HepG2 (cell line): ENCODE results near the gene COPS7A. TPM values are rescaled to one million over a fixed set of nuclear protein-coding genes. Genes with fewer than 3 reads are reported as not detected.
A peak's percentile ranks its signal among the peaks of the same experiment; 100 is the strongest.

Experiments
- CHCHD3 ChIP-seq: sonication (generic); formaldehyde crosslinking; IDR thresholded peaks from 2 replicates; pipeline ENCODE4 v1.8.0; 2022; ENCODE audit warnings: mild to moderate bottlenecking, missing genetic modification reagents, moderate library complexity
- DPF2 ChIP-seq: sonication (generic); formaldehyde crosslinking; IDR thresholded peaks from 2 replicates; pipeline ENCODE4 v1.4.0; 2020; ENCODE audit warnings: mild to moderate bottlenecking, low read depth, missing genetic modification reagents, borderline replicate concordance
- E2F2 ChIP-seq: sonication (generic); formaldehyde crosslinking; IDR thresholded peaks from 2 replicates; pipeline ENCODE4 v1.4.0; 2020; ENCODE audit warnings: missing genetic modification reagents, borderline replicate concordance
- GMEB1 ChIP-seq: sonication (generic); formaldehyde crosslinking; IDR thresholded peaks from 2 replicates; pipeline ENCODE4 v1.5.1; 2020; ENCODE audit warnings: missing genetic modification reagents, mild to moderate bottlenecking, borderline replicate concordance
- HOMEZ ChIP-seq: IDR thresholded peaks from 2 replicates; pipeline ENCODE4 v1.6.1; 2016; ENCODE audit warnings: low read depth
- HOXA5 ChIP-seq: sonication (generic); formaldehyde crosslinking; IDR thresholded peaks from 2 replicates; pipeline ENCODE4 v1.4.0; 2020; ENCODE audit warnings: missing genetic modification reagents
- MXD4 ChIP-seq: IDR thresholded peaks from 2 replicates; pipeline ENCODE4 v1.6.1; 2016; ENCODE audit warnings: mild to moderate bottlenecking, missing biosample characterization, missing genetic modification reagents
- MYC ChIP-seq: sonication (generic); formaldehyde crosslinking; IDR thresholded peaks from 2 replicates; pipeline ENCODE4 v1.9.0; 2021; ENCODE audit warnings: missing genetic modification reagents, borderline replicate concordance
- REL ChIP-seq: sonication (generic); formaldehyde crosslinking; conservative IDR thresholded peaks from 2 replicates; pipeline ENCODE4 v1.8.0; 2022; ENCODE audit warnings: mild to moderate bottlenecking, missing genetic modification reagents, moderate library complexity
- SNAPC5 ChIP-seq: sonication (generic); formaldehyde crosslinking; IDR thresholded peaks from 2 replicates; pipeline ENCODE4 v1.8.1; 2023; ENCODE audit warnings: mild to moderate bottlenecking, missing genetic modification reagents, borderline replicate concordance
- ZNF143 ChIP-seq: sonication (generic); formaldehyde crosslinking; IDR thresholded peaks from 2 replicates; pipeline ENCODE4 v1.4.0; 2020; ENCODE audit warnings: missing genetic modification reagents
- ZNF501 ChIP-seq: sonication (generic); formaldehyde crosslinking; IDR thresholded peaks from 2 replicates; pipeline ENCODE4 v1.5.1; 2020; ENCODE audit warnings: mild to moderate bottlenecking, moderate library complexity, missing genetic modification reagents
- ZNF574 ChIP-seq: sonication (generic); formaldehyde crosslinking; IDR thresholded peaks from 2 replicates; pipeline ENCODE4 v1.4.0; 2020; ENCODE audit warnings: missing genetic modification reagents
- ZNF589 ChIP-seq: sonication (generic); formaldehyde crosslinking; conservative IDR thresholded peaks from 2 replicates; pipeline ENCODE4 v1.8.0; 2022; ENCODE audit warnings: mild to moderate bottlenecking, moderate library complexity, missing genetic modification reagents
- ZNF720 ChIP-seq: sonication (generic); formaldehyde crosslinking; IDR thresholded peaks from 2 replicates; pipeline ENCODE4 v1.4.0; 2020; ENCODE audit warnings: missing genetic modification reagents
- ZNF761 ChIP-seq: sonication (generic); formaldehyde crosslinking; conservative IDR thresholded peaks from 2 replicates; pipeline ENCODE4 v1.4.0; 2020; ENCODE audit warnings: mild to moderate bottlenecking, missing genetic modification reagents
- polyA plus RNA-seq, 8 experiments: library from polyadenylated mRNA; depleted of rRNA in 3 of 8; stranded (reverse) in 7 of 8; unstranded in 1 of 8; fragments of >200 nt; fragmentation: Illumina TruSeq in 4 of 8; extraction: Trizol in 4 of 8; gene quantifications; 2 replicates each; pipeline versions ENCODE4 v1.2.1 to v1.2.3, GENCODE V29; 2011 to 2016; ENCODE audit warnings: low read depth in 4 of 8, missing spikeins in 1 of 8, mixed read lengths in 1 of 8; ENCODE audit not compliant: insufficient read depth in 1 of 8
- total RNA-seq, 5 experiments: library from RNA; depleted of rRNA; stranded (reverse); fragments of >200 nt; fragmentation: Illumina TruSeq; extraction: Trizol; gene quantifications; 2 replicates each; pipeline ENCODE4 v1.2.3, GENCODE V29; 2016; ENCODE audit warnings: low read depth in 1 of 5
- TF ChIP-seq, protein P1 (sequence below): IDR thresholded peaks from 2 replicates; pipeline ENCODE4 v1.6.1; 2012; ENCODE audit warnings: low read length, improper control_type of control experiment

Gene COPS7A
- total and polyA plus RNA-seq, 2 of the 13 experiments (the other 11 are each of a cell fraction or from before 2014, with no cell fraction given) = 40.0 to 73.6 TPM

DNA sequence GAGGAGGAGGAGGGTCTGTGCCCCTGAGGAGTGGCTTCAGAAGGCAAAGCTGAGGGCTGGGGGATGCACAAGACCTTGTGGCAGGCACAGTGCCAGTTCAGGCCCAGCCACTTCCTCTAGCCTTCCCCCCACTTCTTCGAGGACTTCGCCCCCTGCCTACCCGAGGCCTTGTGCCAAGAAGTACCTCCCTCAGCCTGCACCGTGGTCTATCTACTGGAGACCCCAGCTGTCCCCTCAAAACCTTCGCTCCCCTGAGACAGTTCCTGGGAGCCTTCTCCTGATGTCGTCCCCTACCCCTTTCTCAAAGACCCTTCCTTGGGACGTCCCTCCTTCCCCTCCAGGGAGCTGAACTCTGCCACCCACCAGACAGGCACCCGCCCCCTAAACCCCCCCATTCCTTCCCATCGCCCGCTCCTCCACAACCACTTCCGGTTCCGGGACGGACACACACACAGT is 35.3 kb upstream of the COPS7A start (continued):
- TF ChIP-seq SNAPC5 (no peak), CHCHD3 (CRISPR knock-in tag) (no peak), HOMEZ (CRISPR knock-in tag) (no peak), ZNF143 (peak; percentile 15; the same call in 1 of the 2 replicates), ZNF720 (no peak), GMEB1 (CRISPR knock-in tag) (no peak; the same call in 1 of the 2 replicates), ZNF761 (CRISPR knock-in tag) (0 out of 2 replicates have a peak, but pooled peaks have one; percentile 24), ZNF501 (CRISPR knock-in tag) (no peak), MXD4 (CRISPR knock-in tag) (no peak), MYC (no peak), DPF2 (CRISPR knock-in tag) (no peak), HOXA5 (CRISPR knock-in tag) (peak; percentile 38; the same call in 1 of the 2 replicates), E2F2 (no peak), ZNF574 (no peak), ZNF589 (CRISPR knock-in tag) (no peak), REL (CRISPR knock-in tag) (no peak)
- TF ChIP-seq, protein P1, sequence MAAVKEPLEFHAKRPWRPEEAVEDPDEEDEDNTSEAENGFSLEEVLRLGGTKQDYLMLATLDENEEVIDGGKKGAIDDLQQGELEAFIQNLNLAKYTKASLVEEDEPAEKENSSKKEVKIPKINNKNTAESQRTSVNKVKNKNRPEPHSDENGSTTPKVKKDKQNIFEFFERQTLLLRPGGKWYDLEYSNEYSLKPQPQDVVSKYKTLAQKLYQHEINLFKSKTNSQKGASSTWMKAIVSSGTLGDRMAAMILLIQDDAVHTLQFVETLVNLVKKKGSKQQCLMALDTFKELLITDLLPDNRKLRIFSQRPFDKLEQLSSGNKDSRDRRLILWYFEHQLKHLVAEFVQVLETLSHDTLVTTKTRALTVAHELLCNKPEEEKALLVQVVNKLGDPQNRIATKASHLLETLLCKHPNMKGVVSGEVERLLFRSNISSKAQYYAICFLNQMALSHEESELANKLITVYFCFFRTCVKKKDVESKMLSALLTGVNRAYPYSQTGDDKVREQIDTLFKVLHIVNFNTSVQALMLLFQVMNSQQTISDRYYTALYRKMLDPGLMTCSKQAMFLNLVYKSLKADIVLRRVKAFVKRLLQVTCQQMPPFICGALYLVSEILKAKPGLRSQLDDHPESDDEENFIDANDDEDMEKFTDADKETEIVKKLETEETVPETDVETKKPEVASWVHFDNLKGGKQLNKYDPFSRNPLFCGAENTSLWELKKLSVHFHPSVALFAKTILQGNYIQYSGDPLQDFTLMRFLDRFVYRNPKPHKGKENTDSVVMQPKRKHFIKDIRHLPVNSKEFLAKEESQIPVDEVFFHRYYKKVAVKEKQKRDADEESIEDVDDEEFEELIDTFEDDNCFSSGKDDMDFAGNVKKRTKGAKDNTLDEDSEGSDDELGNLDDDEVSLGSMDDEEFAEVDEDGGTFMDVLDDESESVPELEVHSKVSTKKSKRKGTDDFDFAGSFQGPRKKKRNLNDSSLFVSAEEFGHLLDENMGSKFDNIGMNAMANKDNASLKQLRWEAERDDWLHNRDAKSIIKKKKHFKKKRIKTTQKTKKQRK = no peak
